ENCODE results near the gene NDUFB6.

DNA sequence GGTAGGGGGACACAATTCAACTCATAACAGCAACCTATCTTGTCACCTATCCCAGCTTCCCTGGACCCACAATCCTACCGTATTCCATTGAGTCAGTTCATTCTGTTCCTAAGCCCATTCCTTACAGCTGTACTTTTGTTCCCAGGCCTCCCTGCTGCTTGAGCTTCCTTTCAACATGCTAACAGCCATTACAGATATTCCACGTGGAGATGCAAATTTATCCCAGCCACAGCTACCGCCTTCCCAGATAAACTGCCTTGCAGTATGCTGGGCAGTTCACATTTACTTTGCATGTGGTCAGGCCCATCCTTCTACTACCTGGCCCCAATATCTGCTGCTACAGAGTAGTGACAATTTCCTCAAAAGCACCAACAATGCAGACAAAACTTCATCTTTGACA is 70.0 kb downstream of the NDUFB6 start:
- TF ChIP-seq, protein P1, sequence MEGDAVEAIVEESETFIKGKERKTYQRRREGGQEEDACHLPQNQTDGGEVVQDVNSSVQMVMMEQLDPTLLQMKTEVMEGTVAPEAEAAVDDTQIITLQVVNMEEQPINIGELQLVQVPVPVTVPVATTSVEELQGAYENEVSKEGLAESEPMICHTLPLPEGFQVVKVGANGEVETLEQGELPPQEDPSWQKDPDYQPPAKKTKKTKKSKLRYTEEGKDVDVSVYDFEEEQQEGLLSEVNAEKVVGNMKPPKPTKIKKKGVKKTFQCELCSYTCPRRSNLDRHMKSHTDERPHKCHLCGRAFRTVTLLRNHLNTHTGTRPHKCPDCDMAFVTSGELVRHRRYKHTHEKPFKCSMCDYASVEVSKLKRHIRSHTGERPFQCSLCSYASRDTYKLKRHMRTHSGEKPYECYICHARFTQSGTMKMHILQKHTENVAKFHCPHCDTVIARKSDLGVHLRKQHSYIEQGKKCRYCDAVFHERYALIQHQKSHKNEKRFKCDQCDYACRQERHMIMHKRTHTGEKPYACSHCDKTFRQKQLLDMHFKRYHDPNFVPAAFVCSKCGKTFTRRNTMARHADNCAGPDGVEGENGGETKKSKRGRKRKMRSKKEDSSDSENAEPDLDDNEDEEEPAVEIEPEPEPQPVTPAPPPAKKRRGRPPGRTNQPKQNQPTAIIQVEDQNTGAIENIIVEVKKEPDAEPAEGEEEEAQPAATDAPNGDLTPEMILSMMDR (IDR thresholded peaks at IDR 0.05 in 8 of 11, conservative IDR thresholded peaks at IDR 0.05 in 3 of 11): no peak
- no peak for TF ChIP-seq POLR2A (IDR thresholded peaks at IDR 0.05)
- no peak for TF ChIP-seq POLR2AphosphoS5 (IDR thresholded peaks at IDR 0.05)

Data from spleen (tissue), 7 donors.